ENCODE results near the gene S1PR4.

DNA sequence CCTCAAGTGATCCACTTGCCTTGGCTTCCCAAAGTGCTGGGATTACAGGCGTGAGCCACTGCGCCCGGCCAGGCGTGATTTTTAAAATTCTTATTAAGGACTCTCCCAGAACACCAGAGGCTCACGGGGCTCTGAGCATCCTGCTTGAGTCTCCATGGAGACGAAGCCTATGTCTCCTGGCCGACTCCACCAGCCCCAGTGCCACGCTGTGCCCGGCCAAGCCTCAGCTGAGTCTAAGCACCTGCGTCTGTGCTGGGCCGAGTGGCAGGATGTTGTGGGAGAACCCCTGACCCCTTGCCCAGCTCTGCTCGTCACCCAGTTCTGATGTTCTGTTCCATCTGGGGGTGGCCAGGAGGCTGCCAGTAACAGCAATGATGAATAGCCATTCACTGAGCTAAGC lies 42.0 kb downstream of the S1PR4 start:
- TF ChIP-seq, protein P1, sequence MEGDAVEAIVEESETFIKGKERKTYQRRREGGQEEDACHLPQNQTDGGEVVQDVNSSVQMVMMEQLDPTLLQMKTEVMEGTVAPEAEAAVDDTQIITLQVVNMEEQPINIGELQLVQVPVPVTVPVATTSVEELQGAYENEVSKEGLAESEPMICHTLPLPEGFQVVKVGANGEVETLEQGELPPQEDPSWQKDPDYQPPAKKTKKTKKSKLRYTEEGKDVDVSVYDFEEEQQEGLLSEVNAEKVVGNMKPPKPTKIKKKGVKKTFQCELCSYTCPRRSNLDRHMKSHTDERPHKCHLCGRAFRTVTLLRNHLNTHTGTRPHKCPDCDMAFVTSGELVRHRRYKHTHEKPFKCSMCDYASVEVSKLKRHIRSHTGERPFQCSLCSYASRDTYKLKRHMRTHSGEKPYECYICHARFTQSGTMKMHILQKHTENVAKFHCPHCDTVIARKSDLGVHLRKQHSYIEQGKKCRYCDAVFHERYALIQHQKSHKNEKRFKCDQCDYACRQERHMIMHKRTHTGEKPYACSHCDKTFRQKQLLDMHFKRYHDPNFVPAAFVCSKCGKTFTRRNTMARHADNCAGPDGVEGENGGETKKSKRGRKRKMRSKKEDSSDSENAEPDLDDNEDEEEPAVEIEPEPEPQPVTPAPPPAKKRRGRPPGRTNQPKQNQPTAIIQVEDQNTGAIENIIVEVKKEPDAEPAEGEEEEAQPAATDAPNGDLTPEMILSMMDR (IDR thresholded peaks at IDR 0.05), result no peak
- no peak for TF ChIP-seq POLR2A (IDR thresholded peaks at IDR 0.05)
